AG09319 (cell line): ENCODE measurements around the gene PANX2.

ENCODE experiments used
- DNase-seq: peaks from one replicate; pipeline ENCODE4 v3.0.0-alpha.2; 2010; ENCODE audit warnings: low read depth; ENCODE audit errors: extremely low read depth
- TF ChIP-seq, protein P1 (sequence below): IDR thresholded peaks from 2 replicates; pipeline ENCODE4 v1.5.1; 2011; ENCODE audit warnings: low read depth, mild to moderate bottlenecking, inconsistent platforms, low read length, moderate library complexity

The PANX2 gene

DNA sequence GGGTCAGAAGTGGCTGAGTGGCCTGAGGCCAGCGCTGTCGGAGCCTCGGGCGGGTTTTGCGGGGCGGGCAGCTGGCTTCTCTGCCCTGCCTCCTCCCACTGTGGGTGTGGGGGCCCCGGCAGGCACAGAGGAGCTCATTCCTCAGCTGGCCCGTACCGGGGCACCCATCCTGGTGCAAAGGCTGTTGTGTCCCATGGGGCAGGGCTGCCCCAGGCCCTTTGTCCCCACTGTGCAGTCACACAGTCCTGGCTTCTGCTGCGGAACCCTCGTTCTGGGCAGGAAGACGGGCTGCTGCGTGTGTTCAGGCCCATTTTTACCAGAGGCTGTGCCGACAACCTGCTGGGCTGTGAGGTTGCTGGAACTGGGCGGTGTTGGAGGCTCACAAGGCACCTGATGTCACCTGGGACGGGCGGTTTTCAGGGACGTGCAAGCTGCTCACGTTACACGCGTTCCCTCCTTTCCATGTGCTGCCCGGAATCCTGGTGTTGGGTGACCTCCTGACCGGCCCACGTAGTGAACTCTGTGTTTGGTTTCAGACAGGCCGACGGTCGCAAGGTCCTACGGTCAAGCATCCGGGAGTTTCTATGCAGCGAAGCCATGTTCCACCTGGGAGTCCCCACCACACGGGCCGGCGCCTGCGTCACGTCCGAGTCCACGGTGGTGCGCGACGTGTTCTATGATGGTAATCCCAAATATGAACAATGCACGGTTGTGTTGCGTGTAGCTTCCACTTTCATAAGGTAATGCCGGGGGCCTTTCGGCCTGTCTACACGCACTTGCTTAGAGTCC lies 35.4 kb downstream of the PANX2 start:
- TF ChIP-seq, protein P1, sequence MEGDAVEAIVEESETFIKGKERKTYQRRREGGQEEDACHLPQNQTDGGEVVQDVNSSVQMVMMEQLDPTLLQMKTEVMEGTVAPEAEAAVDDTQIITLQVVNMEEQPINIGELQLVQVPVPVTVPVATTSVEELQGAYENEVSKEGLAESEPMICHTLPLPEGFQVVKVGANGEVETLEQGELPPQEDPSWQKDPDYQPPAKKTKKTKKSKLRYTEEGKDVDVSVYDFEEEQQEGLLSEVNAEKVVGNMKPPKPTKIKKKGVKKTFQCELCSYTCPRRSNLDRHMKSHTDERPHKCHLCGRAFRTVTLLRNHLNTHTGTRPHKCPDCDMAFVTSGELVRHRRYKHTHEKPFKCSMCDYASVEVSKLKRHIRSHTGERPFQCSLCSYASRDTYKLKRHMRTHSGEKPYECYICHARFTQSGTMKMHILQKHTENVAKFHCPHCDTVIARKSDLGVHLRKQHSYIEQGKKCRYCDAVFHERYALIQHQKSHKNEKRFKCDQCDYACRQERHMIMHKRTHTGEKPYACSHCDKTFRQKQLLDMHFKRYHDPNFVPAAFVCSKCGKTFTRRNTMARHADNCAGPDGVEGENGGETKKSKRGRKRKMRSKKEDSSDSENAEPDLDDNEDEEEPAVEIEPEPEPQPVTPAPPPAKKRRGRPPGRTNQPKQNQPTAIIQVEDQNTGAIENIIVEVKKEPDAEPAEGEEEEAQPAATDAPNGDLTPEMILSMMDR, result no peak
- DNase-seq, result no peak

DNA sequence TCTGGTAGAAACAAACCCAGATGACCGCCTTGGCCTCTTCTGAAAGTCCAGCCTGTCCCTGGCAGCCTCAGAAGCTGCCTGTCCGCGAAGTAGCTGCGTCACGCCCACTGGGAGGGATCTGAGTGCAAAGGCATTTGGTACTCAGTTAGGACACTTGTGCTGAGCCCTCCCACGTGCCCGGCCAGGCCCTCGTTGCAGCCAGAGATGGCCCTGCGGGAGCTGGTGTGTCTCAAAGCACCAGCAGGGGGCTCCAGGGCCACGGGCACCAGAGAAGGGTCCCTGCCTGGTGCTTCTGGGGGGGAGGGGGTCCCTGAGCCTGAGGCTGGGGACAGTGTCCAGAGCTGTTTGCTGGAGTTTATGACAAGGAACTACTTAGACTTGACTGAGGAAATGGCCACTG lies 36.1 kb downstream of the PANX2 start:
- TF ChIP-seq, protein P1, result peak; percentile 36
- no peak for DNase-seq

- TF ChIP-seq, protein P1, result no peak
- DNase-seq, result no peak
Observed at GRCh38 chr22:50207383-50208140, 37.0 kb downstream of the PANX2 start.

GRCh38 chr22:50208430-50208938 lies 38.0 kb downstream of the PANX2 start:
- DNase-seq, result no peak
- TF ChIP-seq, protein P1, result no peak

DNA sequence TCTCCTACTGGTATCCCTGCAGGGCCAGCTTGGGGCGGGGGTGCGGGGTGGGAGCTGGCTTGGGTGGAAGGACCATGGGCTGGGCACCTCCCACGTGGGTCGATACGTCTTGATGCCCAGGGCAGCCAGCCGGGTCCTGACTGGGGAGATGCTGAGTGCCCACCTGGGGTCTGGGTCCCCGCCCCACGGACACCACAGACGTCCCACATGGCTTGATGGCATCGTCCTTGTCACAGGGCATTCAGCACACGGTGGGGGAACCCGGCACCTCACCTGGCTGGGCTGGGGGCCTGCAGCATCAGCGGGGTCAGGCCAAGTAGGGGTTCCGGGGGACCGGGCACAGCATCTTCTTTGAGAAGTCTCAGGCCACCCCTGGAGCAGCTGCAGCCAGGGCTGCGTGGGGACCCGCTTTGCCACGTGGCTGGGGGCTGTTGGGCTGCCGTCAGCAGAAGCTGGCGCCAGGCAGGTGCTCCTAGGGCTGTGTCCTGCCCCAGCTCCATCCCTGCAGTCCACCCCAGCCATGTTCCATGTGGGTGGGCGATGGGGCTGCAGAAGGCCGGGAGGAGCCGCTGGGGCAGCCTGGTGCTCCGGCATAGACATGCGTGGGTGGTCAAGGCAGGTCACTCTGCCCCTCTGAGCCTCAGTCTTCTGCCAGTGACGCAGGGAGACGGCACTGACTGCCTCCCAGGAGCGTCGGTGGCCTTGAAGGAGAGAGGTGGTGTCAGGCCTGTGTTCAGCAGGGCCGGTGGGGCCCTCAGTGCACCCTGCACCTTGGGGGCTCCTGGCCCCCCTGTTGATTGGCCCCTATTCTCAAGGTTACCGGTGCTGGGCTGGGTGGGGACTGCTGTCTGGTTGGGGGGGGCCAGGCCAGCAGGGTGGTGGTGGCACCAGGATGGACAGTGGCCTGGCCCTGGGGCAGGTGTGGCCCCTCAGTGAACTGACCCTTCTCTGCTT lies 38.7 kb downstream of the PANX2 start:
- DNase-seq, result no peak
- TF ChIP-seq, protein P1, result no peak

DNA sequence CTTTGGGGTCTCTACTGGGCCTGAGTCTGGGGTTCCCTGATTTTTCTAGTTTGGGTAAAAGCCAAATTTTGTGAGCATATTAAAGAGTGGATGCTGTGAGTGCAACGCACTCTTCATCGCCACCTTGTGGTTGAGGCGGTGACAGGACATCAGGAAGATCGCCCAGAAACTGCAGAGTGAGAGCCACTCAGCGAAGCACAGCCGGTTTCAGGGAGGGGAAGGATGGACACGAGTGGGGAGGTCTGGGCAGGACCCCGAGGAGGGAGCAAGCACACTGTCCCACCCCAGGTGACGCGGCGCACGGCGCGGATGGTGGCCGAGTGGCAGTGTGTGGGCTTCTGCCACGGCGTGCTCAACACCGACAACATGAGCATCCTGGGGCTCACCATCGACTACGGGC lies 39.4 kb downstream of the PANX2 start:
- peak; percentile 28 for DNase-seq
- TF ChIP-seq, protein P1, result peak; percentile 91
